ENCODE results near the gene LAMA3. TPM values are rescaled to one million over a fixed set of nuclear protein-coding genes. Genes with fewer than 3 reads are reported as not detected.

LAMA3 gene
- total and polyA plus RNA-seq, 2 of the 13 experiments (the other 11 are each of a cell fraction or from before 2014, with no cell fraction given) = 0.45 to 2.2 TPM

GRCh38 chr18:23857756-23858155 is 168.5 kb downstream of the LAMA3 start:
- H3K27ac ChIP-seq (ENCODE audit: extremely low read length, insufficient read depth, low read length) = no peak overlapping the region
- peaks cover 39% of the 10 kb centered on the region for H3K4me1 ChIP-seq (ENCODE audit: insufficient read depth, low read length)
- H3K27me3 ChIP-seq (ENCODE audit: control insufficient read depth in 1 of 2, insufficient read depth in 2 of 2, low read length in 2 of 2) = no peaks in the 10 kb centered on the region
- FAIRE-seq = peak; percentile 40
- no peak overlapping the region for H3K9ac ChIP-seq (ENCODE audit: insufficient read depth, low read depth, low read length)
- H3K4me3 ChIP-seq (replicated peaks in 1 of 3; ENCODE audit: insufficient read depth in 1 of 3, low read depth in 2 of 3, low read length in 3 of 3) = no peak overlapping the region
- peak; percentile 67 for DNase-seq (ENCODE audit: low spot score)
- no peaks in the 10 kb centered on the region for H3K79me2 ChIP-seq (ENCODE audit: insufficient read depth, low read length)
- no peaks in the 10 kb centered on the region for H3K9me3 ChIP-seq (ENCODE audit: low read length)
- POLR2A ChIA-PET = no interaction called here
- no peak overlapping the region for H2AFZ ChIP-seq (ENCODE audit: low read length)
- in situ Hi-C loops (cut with HindIII; ENCODE audit: extremely low pct_ligation_motif_present, low pct_unique_long_range_greater_than_20kb) = no loop called here
- no peaks in the 10 kb centered on the region for H3K36me3 ChIP-seq (replicated peaks in 1 of 2; ENCODE audit: control insufficient read depth in 1 of 2, insufficient read depth in 2 of 2, low read length in 2 of 2)
- CTCF ChIA-PET (ENCODE audit: low intra/inter-chr PET ratio, low total read pairs) = no interaction called here
- WGBS (ENCODE audit: low lambda C conversion rate) = 5% methylated on average over 7 of the region's 9 CpGs
- BruUV-seq (replicated peaks) = no TSS peak
- no peaks in the 10 kb centered on the region for H4K20me1 ChIP-seq (ENCODE audit: insufficient read depth, low read length)
- peak overlapping the region; percentile 40 for H3K4me2 ChIP-seq (ENCODE audit: low read depth, low read length)
- intact Hi-C loops (cut with micrococcal nuclease; ENCODE audit: unreplicated experiment) = no loop called here
- ATAC-seq = peak; percentile 91
- peak; percentile 44; the same call in 1 of the 2 replicates for TF ChIP-seq KDM2A (CRISPR knock-in tag; IDR thresholded peaks at IDR 0.05; ENCODE audit: borderline replicate concordance, low read depth)
- no peak for TF ChIP-seq ZNF619 (CRISPR knock-in tag; IDR thresholded peaks at IDR 0.05)
- no peak for TF ChIP-seq BRD4 (CRISPR knock-in tag; IDR thresholded peaks at IDR 0.05)
- peak; percentile 47; the same call in 1 of the 2 replicates for TF ChIP-seq MED1 (CRISPR knock-in tag; IDR thresholded peaks at IDR 0.05)
- TF ChIP-seq ELF3 (CRISPR knock-in tag; IDR thresholded peaks at IDR 0.05) = peak; percentile 77
- TF ChIP-seq ZNF350 (CRISPR knock-in tag; IDR thresholded peaks at IDR 0.05; ENCODE audit: borderline replicate concordance, low read depth) = no peak
- no peak for TF ChIP-seq RAD21 (CRISPR knock-in tag; IDR thresholded peaks at IDR 0.05)
- TF ChIP-seq NR2F6 (IDR thresholded peaks at IDR 0.05) = no peak
- peak; percentile 65 for TF ChIP-seq NR2F6 (CRISPR knock-in tag; IDR thresholded peaks at IDR 0.05)
- TF ChIP-seq TP53 (CRISPR knock-in tag; conservative IDR thresholded peaks at IDR 0.05) = no peak
- no peak for TF ChIP-seq ZNF18 (CRISPR knock-in tag; IDR thresholded peaks at IDR 0.05; ENCODE audit: insufficient replicate concordance)
- TF ChIP-seq GATAD2A (CRISPR knock-in tag; IDR thresholded peaks at IDR 0.05) = peak; percentile 56; the same call in 1 of the 2 replicates
- TF ChIP-seq HDAC2 (CRISPR knock-in tag; IDR thresholded peaks at IDR 0.05) = peak; percentile 36; the same call in 1 of the 2 replicates
- TF ChIP-seq PRDM15 (CRISPR knock-in tag; IDR thresholded peaks at IDR 0.05) = peak; percentile 93
- peak; percentile 52; the same call in 1 of the 2 replicates for TF ChIP-seq FOXO1 (CRISPR knock-in tag; IDR thresholded peaks at IDR 0.05)
- TF ChIP-seq MBNL3 (CRISPR knock-in tag; conservative IDR thresholded peaks at IDR 0.05) = no peak
- TF ChIP-seq ZNF710 (CRISPR knock-in tag; IDR thresholded peaks at IDR 0.05; ENCODE audit: borderline replicate concordance) = 0 out of 2 replicates have a peak, but pooled peaks have one; percentile 26
- TF ChIP-seq ETV5 (CRISPR knock-in tag; IDR thresholded peaks at IDR 0.05; ENCODE audit: borderline replicate concordance) = peak; percentile 42; the same call in 1 of the 2 replicates
- peak; percentile 37 for TF ChIP-seq SALL1 (CRISPR knock-in tag; IDR thresholded peaks at IDR 0.05)
